ENCODE measurements around the gene TMEM221.

- TF ChIP-seq CTCF (IDR thresholded peaks at IDR 0.05; ENCODE audit: low read depth, low read length): no peak
- no peak for TF ChIP-seq EZH2phosphoT487 (IDR thresholded peaks at IDR 0.05; ENCODE audit: low read depth)
These were observed 42.8 kb upstream of the TMEM221 start for GRCh38 chr19:17491287-17491686.

All from OCI-LY3 (cell line).